ENCODE measurements around the gene TRPC4AP.

Gene TRPC4AP, protein sequence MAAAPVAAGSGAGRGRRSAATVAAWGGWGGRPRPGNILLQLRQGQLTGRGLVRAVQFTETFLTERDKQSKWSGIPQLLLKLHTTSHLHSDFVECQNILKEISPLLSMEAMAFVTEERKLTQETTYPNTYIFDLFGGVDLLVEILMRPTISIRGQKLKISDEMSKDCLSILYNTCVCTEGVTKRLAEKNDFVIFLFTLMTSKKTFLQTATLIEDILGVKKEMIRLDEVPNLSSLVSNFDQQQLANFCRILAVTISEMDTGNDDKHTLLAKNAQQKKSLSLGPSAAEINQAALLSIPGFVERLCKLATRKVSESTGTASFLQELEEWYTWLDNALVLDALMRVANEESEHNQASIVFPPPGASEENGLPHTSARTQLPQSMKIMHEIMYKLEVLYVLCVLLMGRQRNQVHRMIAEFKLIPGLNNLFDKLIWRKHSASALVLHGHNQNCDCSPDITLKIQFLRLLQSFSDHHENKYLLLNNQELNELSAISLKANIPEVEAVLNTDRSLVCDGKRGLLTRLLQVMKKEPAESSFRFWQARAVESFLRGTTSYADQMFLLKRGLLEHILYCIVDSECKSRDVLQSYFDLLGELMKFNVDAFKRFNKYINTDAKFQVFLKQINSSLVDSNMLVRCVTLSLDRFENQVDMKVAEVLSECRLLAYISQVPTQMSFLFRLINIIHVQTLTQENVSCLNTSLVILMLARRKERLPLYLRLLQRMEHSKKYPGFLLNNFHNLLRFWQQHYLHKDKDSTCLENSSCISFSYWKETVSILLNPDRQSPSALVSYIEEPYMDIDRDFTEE

DNA sequence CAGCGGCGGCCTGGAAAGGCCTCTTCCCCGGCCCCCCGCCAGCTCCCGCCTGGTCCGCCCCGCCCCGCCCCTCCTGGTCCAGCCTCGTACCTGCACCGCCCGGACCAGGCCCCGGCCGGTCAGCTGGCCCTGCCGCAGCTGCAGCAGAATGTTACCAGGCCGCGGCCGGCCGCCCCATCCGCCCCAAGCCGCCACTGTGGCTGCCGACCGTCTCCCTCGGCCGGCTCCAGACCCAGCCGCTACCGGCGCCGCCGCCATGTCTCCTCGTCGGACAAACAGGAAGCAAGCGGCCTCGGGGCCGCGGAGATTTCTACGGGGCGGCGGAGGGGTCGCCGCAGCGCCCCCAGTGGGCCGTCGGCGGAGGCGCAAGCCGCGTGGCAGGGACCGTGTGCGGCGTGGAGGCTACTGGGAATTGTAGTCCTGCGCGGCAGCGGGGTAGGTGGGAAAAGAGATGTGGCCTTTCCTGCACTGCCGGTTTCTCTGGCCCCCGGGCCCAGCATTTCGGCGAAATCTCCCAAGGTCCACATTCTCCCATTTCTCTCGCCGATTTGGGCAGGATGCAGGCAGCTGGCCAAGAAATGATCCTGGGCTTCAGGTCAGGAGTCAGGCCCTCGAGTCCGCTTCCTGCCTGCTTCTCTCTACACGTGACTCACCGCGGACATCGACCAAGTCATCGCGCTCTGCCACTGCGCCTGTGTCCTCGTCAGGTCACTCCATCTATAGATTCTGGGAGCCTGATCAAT is at the start of gene TRPC4AP:
Gene TRPC4AP, minus strand, starts transcription at position 284 of the 743 bp plus-strand sequence. Its CDS starts 26 bp downstream, at position 258.
- Histone ChIP-seq H3K36me3 (ENCODE audit: control insufficient read depth, insufficient read depth, low read length) (no peaks in the 10 kb centered on the region), H3K4me3 (ENCODE audit: low read length) (peak within 1 kb of the TSS; percentile 98), H3K9me3 (ENCODE audit: control insufficient read depth, insufficient read depth, low read length) (no peaks in the 10 kb centered on the region), H3K27me3 (ENCODE audit: control insufficient read depth, insufficient read depth, low read length) (no peaks in the 10 kb centered on the region), H3K27ac (ENCODE audit: low read length) (no peak within 1 kb of the TSS), H3K4me1 (ENCODE audit: control insufficient read depth, insufficient read depth, low read length) (0 out of 2 replicates have a peak, but pooled peaks cover 2% of the 10 kb centered on the region)
- DNase-seq (ENCODE audit: low read depth, low spot score), result peak; percentile 70
- WGBS (ENCODE audit: insufficient coverage, insufficient read length), result no CpG with 5 or more reads among the region's 69 CpGs

DNA sequence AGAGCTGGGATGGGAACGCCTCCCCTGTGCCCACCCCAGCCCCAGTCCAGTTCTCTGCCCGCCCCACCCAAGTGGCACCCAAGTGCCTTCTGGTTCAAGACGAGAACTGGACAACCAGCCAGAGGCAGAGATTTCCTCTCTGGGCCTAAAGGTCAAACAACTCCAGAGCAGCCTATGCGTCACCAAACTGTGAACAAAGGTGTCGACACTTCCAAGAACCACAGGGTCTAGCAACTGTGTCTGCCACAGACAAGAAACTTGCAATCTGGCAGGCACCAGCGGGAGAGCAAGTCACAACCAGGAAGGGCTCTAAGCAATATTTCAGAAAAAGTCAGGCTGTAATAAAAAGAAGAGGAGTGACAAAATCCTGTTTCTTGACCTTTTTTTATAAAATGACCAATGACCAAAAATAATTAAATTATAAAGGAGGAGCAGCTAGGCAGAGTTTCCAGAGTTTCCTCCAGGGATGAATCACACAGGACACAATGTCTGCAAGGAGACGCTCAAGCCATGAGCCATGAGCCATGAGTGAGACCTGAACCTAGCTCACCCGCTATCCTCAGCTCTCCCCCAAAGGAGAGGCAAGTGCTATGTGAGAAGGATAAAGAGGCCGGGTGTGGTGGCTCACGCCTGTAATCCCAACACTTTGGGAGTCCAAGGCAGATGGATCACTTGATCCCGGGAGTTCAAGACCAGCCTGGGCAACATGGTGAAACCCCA is 43.4 kb upstream of the TRPC4AP start:
- no peaks in the 10 kb centered on the region for H3K9me3 ChIP-seq (ENCODE audit: control insufficient read depth, insufficient read depth, low read length)
- H3K36me3 ChIP-seq (ENCODE audit: control insufficient read depth, insufficient read depth, low read length), result peaks cover 8% of the 10 kb centered on the region
- H3K27ac ChIP-seq (ENCODE audit: low read length), result no peak overlapping the region
- no peak for DNase-seq (ENCODE audit: low read depth, low spot score)
- no CpG with 5 or more reads among the region's 11 CpGs for WGBS (ENCODE audit: insufficient coverage, insufficient read length)
- H3K27me3 ChIP-seq (ENCODE audit: control insufficient read depth, insufficient read depth, low read length), result no peaks in the 10 kb centered on the region
- H3K4me1 ChIP-seq (ENCODE audit: control insufficient read depth, insufficient read depth, low read length), result no peaks in the 10 kb centered on the region
- H3K4me3 ChIP-seq (ENCODE audit: low read length), result no peak overlapping the region

DNA sequence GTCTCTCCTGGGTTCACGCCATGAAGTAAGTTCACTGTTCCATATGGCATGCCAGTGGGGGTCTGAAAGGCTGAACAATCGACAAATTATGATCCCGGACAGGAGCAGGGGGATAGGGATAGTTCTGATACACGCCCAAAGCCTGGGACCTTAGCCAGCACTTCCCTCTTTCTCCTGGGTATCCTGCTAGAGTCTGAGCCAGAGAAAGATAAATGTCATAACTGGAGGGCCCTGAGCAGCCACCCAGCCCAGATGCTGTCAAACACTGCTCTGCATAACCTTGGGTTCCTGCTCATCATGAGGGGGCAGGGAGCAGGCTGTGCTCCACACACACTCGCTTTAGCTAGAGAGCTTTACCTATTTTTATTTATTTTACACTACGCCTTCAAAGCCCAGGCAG is 42.3 kb upstream of the TRPC4AP start:
- Histone ChIP-seq H3K27ac (ENCODE audit: low read length) (no peak overlapping the region), H3K9me3 (ENCODE audit: control insufficient read depth, insufficient read depth, low read length) (no peaks in the 10 kb centered on the region), H3K36me3 (ENCODE audit: control insufficient read depth, insufficient read depth, low read length) (peaks cover 8% of the 10 kb centered on the region), H3K4me3 (ENCODE audit: low read length) (no peak overlapping the region), H3K27me3 (ENCODE audit: control insufficient read depth, insufficient read depth, low read length) (no peaks in the 10 kb centered on the region), H3K4me1 (ENCODE audit: control insufficient read depth, insufficient read depth, low read length) (no peaks in the 10 kb centered on the region)
- WGBS (ENCODE audit: insufficient coverage, insufficient read length), result no CpG with 5 or more reads among the region's 6 CpGs
- DNase-seq (ENCODE audit: low read depth, low spot score), result no peak

DNA sequence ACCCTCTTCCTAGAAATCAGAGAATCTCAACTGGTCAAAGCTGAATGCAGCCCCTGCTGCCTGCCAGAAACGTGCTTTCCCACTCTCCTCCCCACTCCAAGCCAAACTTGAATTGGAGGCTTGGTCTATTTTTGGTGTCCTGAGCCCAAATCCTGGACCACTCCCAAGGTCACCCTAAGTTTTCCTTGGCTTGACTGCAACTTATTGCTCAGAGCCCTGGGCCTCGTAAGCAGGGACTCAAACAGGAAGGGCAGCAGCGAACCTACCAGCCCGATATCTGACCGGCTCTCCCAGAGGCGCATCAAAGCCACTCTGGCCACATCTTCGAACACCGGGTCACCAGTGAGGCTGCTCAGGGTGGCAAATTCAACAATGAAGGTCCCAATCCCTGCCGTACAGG is 41.9 kb upstream of the TRPC4AP start:
- no peaks in the 10 kb centered on the region for H3K4me1 ChIP-seq (ENCODE audit: control insufficient read depth, insufficient read depth, low read length)
- no peak overlapping the region for H3K4me3 ChIP-seq (ENCODE audit: low read length)
- DNase-seq (ENCODE audit: low read depth, low spot score), result no peak
- H3K9me3 ChIP-seq (ENCODE audit: control insufficient read depth, insufficient read depth, low read length), result no peaks in the 10 kb centered on the region
- H3K27me3 ChIP-seq (ENCODE audit: control insufficient read depth, insufficient read depth, low read length), result no peaks in the 10 kb centered on the region
- H3K27ac ChIP-seq (ENCODE audit: low read length), result no peak overlapping the region
- peaks cover 8% of the 10 kb centered on the region for H3K36me3 ChIP-seq (ENCODE audit: control insufficient read depth, insufficient read depth, low read length)
- no CpG with 5 or more reads among the region's 9 CpGs for WGBS (ENCODE audit: insufficient coverage, insufficient read length)

DNA sequence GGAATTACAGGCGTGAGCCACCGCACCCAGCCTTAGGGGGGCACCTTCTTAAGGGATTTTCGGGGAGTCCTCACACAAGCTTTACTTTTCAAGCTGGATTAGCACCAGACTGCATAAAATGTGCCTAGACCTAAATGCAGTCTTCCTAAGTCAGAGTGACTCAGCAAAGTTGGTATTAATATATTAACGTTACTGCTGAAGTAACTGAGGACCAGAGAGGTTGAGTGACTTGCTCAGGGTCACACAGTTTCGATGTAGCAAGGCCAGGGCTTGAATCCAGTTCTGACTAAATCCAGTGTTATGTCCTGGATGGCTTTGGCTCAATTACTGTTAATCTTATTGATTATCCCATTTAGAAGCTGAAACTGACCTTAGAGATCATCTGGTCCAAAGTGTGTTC is 41.1 kb upstream of the TRPC4AP start:
- Histone ChIP-seq H3K36me3 (ENCODE audit: control insufficient read depth, insufficient read depth, low read length) (peaks cover 8% of the 10 kb centered on the region), H3K9me3 (ENCODE audit: control insufficient read depth, insufficient read depth, low read length) (no peaks in the 10 kb centered on the region), H3K27me3 (ENCODE audit: control insufficient read depth, insufficient read depth, low read length) (no peaks in the 10 kb centered on the region), H3K4me3 (ENCODE audit: low read length) (no peak overlapping the region), H3K4me1 (ENCODE audit: control insufficient read depth, insufficient read depth, low read length) (no peaks in the 10 kb centered on the region), H3K27ac (ENCODE audit: low read length) (no peak overlapping the region)
- no peak for DNase-seq (ENCODE audit: low read depth, low spot score)
- WGBS (ENCODE audit: insufficient coverage, insufficient read length), result no CpG with 5 or more reads among the region's 5 CpGs

DNA sequence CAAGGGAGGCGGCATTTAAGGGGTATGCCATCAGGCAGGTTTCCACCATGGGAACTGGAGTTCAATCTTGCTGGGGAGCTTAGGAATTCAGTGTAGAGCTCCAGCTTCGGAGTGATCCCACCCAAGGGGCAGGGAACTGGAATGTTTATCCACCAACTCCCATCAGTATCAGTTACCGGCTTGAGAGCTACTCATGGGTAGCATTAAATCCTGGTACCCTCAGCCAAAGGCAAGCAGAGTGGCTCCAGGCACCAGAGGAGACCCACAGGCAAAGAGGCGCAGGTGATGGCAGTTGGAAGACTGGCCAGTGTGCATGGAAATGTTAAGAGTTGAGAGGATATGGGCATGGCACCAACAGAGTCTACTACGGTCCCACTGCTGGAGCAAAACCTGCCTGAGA is 40.4 kb upstream of the TRPC4AP start:
- no peak for DNase-seq (ENCODE audit: low read depth, low spot score)
- H3K27me3 ChIP-seq (ENCODE audit: control insufficient read depth, insufficient read depth, low read length), result no peaks in the 10 kb centered on the region
- peaks cover 8% of the 10 kb centered on the region for H3K36me3 ChIP-seq (ENCODE audit: control insufficient read depth, insufficient read depth, low read length)
- no peak overlapping the region for H3K4me3 ChIP-seq (ENCODE audit: low read length)
- WGBS (ENCODE audit: insufficient coverage, insufficient read length), result no CpG with 5 or more reads among the region's 5 CpGs
- no peaks in the 10 kb centered on the region for H3K4me1 ChIP-seq (ENCODE audit: control insufficient read depth, insufficient read depth, low read length)
- H3K27ac ChIP-seq (ENCODE audit: low read length), result no peak overlapping the region
- H3K9me3 ChIP-seq (ENCODE audit: control insufficient read depth, insufficient read depth, low read length), result no peaks in the 10 kb centered on the region

DNA sequence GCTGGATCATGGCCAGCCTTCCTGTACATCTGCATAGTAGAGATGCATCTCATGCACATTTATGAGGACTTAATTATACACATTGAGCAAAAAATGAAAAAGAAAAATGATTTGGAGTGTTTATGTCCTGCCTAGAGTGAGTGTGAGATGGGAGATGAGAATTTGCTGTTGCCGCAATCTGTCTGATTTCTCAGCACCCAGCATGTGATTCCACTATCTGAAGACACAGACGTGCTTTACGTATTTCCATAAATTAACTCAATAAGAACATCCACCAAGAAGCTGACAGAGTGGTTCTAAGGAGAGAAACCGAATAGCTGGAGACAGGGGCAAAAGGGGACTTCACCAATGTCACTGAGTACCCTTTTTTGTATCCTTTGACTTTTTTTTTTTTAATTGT is 39.3 kb upstream of the TRPC4AP start:
- no peak for DNase-seq (ENCODE audit: low read depth, low spot score)
- H3K27ac ChIP-seq (ENCODE audit: low read length), result no peak overlapping the region
- H3K27me3 ChIP-seq (ENCODE audit: control insufficient read depth, insufficient read depth, low read length), result no peaks in the 10 kb centered on the region
- no CpG with 5 or more reads among the region's 4 CpGs for WGBS (ENCODE audit: insufficient coverage, insufficient read length)
- no peaks in the 10 kb centered on the region for H3K4me1 ChIP-seq (ENCODE audit: control insufficient read depth, insufficient read depth, low read length)
- no peaks in the 10 kb centered on the region for H3K9me3 ChIP-seq (ENCODE audit: control insufficient read depth, insufficient read depth, low read length)
- H3K36me3 ChIP-seq (ENCODE audit: control insufficient read depth, insufficient read depth, low read length), result peaks cover 5% of the 10 kb centered on the region
- no peak overlapping the region for H3K4me3 ChIP-seq (ENCODE audit: low read length)

DNA sequence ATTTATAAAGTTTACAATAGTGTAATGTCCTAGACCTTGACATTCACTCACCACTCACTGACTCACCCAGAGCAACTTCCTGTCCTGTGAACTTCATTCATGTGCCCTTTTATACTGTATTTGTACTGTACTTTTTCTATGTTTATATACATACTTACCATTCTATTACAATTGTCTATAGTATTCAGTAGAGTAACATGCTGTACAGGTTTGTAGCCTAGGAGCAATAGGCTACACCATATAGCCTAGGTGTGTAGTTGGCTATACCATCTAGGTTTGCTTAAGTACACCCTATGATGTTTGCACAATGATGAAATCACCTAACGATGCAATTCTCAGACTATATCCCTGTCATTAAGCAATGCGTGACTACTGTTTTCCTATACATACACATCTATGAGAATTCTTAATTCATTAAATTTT is 37.1 kb upstream of the TRPC4AP start:
- H3K4me3 ChIP-seq (ENCODE audit: low read length), result no peak overlapping the region
- no peaks in the 10 kb centered on the region for H3K9me3 ChIP-seq (ENCODE audit: control insufficient read depth, insufficient read depth, low read length)
- no peaks in the 10 kb centered on the region for H3K27me3 ChIP-seq (ENCODE audit: control insufficient read depth, insufficient read depth, low read length)
- no peak overlapping the region for H3K27ac ChIP-seq (ENCODE audit: low read length)
- H3K4me1 ChIP-seq (ENCODE audit: control insufficient read depth, insufficient read depth, low read length), result no peaks in the 10 kb centered on the region
- peaks cover 8% of the 10 kb centered on the region for H3K36me3 ChIP-seq (ENCODE audit: control insufficient read depth, insufficient read depth, low read length)
- 100% methylated on average over 1 of the region's 2 CpGs for WGBS (ENCODE audit: insufficient coverage, insufficient read length)
- no peak for DNase-seq (ENCODE audit: low read depth, low spot score)

DNA sequence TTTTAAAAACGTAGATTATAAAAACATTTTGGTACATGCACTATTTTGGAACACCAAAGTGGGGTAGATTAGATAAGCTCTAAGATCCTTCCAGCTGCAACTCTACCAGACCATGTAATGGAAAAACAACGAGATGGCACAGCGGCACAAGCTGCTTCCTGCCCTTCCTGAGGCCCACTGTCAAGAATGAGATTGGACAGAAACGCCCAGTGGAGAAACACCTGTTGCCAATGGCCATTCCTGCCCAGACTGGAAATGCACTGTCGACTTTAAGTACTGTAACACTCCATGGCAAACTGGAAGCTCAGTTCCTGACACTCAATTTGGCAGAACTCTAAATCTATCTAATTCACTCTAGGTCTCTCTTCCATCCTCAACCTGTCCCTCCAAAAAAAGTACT is 33.1 kb upstream of the TRPC4AP start:
- Histone ChIP-seq H3K27ac (ENCODE audit: low read length) (no peak overlapping the region), H3K4me1 (ENCODE audit: control insufficient read depth, insufficient read depth, low read length) (no peaks in the 10 kb centered on the region), H3K36me3 (ENCODE audit: control insufficient read depth, insufficient read depth, low read length) (peaks cover 12% of the 10 kb centered on the region; the same call in 1 of the 2 replicates), H3K4me3 (ENCODE audit: low read length) (no peak overlapping the region), H3K9me3 (ENCODE audit: control insufficient read depth, insufficient read depth, low read length) (no peaks in the 10 kb centered on the region), H3K27me3 (ENCODE audit: control insufficient read depth, insufficient read depth, low read length) (no peaks in the 10 kb centered on the region)
- no peak for DNase-seq (ENCODE audit: low read depth, low spot score)
- WGBS (ENCODE audit: insufficient coverage, insufficient read length), result no CpG with 5 or more reads among the region's 5 CpGs
